Muscle layer of duodenum (tissue), 2 donors: Measurements from ENCODE around the gene ZNF865.
"Not testable (repeated sequence)": the region's sequence is repeated elsewhere in the genome, so short reads cannot be mapped to it uniquely, and the experiment has no call there.

Experiments
- H3K27ac ChIP-seq: one replicate; pipeline ENCODE4 v1.7.0; 2013; ENCODE audit warnings: mild to moderate bottlenecking, low read length
- H3K27me3 ChIP-seq: one replicate; pipeline ENCODE4 v1.7.0; 2013; ENCODE audit warnings: low read depth, mild to moderate bottlenecking, control low read depth, low read length
- H3K36me3 ChIP-seq, 2 donors: one replicate each; pipeline ENCODE4 v1.7.0; 2013; ENCODE audit warnings: low read length in 2 of 2, control low read depth in 1 of 2, mild to moderate bottlenecking in 1 of 2; ENCODE audit not compliant: insufficient read depth in 2 of 2, control insufficient read depth in 1 of 2
- H3K4me1 ChIP-seq, 2 donors: one replicate each; pipeline ENCODE4 v1.7.0; 2013; ENCODE audit warnings: low read length in 2 of 2, mild to moderate bottlenecking in 2 of 2, control low read depth in 1 of 2, moderate library complexity in 1 of 2; ENCODE audit not compliant: insufficient read depth in 2 of 2, control insufficient read depth in 1 of 2
- H3K4me3 ChIP-seq, 2 donors: one replicate each; pipeline ENCODE4 v1.7.0; 2013; ENCODE audit warnings: low read length in 2 of 2, low read depth in 1 of 2, mild to moderate bottlenecking in 1 of 2
- H3K9me3 ChIP-seq, 2 donors: one replicate each; pipeline ENCODE4 v1.7.0; 2013; ENCODE audit warnings: low read length in 2 of 2, control low read depth in 1 of 2, mild to moderate bottlenecking in 1 of 2; ENCODE audit not compliant: control insufficient read depth in 1 of 2
- donor health status: healthy.

Gene ZNF865

DNA sequence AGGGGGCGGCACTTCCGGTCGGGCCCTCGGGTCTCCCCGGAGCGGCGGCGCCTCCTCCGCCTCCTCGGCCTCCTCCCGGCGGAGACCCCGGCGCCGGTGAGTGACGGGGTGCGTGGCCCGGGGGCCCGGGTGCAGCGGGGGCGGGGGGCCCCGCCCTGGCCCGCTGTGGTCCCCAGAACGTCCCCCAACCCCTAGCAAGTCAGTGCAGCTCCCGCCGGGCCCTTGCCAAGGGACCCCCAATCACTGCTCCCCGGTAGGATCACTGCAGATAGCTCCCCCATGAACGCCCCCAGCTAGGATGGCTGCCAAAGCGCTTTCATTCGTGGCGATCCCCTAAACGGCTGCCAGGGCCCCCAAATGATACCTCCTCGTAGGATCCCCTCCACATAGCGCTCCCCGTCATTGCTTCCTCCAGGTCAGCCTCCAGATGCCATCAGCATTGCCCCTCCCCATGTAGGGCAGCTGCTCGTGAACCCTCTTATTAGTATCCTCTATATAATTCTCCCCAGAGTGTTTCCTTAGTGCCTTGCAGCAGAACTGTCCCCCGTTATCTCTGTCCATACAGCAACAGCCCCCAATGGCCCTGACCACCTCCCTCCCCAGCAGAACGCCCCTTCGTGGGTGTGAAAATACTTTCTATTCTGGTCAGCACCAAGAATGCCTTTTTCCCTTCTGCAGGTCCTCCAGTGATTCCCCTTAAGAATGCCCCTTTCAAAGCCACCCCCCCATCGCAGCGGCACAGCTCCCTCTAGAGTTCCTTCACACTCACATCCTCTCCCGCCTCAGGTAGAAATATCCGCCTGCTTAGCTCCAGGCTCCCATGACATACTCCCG, at the start of gene ZNF865:
ZNF865 (plus strand) TSS at position 11 of the 834 bp plus-strand sequence. CDS start 7,972 bp downstream, outside the sequence.
- Histone ChIP-seq H3K4me3 (peak within 1 kb of the TSS; percentile 76 to 91), H3K27ac (peak within 1 kb of the TSS; percentile 92), H3K36me3 (peaks cover 0 to 15% of the 10 kb centered on the region in 2 donors), H3K9me3 (no peaks in the 10 kb centered on the region), H3K4me1 (peaks cover 10 to 20% of the 10 kb centered on the region in 2 donors), H3K27me3 (no peaks in the 10 kb centered on the region)

DNA sequence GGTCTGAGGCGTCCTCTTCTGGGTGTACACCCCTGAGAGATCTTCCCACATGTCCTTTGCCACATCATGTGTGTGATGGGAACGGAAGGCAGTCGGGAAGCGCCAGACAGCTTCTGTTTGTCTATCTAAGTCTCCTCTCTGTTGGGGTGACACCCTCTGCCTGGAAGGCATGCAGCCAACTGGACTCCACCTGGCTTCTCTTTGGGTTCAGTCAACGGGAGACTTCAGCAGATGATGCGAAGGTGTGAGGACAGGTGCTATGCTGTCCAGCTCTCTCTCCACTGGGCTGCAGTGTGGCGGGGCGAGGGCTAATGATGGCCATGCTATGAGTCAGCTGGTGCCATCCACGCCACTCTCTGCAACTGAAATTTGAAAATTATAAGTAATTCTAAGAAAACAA, 45.8 kb upstream of the ZNF865 start:
- H3K4me1 ChIP-seq = no peaks in the 10 kb centered on the region
- H3K9me3 ChIP-seq = peaks cover 0 to 4% of the 10 kb centered on the region in 2 donors
- H3K27me3 ChIP-seq = no peaks in the 10 kb centered on the region
- no peak overlapping the region for H3K4me3 ChIP-seq
- no peak overlapping the region for H3K27ac ChIP-seq
- no peaks in the 10 kb centered on the region for H3K36me3 ChIP-seq

DNA sequence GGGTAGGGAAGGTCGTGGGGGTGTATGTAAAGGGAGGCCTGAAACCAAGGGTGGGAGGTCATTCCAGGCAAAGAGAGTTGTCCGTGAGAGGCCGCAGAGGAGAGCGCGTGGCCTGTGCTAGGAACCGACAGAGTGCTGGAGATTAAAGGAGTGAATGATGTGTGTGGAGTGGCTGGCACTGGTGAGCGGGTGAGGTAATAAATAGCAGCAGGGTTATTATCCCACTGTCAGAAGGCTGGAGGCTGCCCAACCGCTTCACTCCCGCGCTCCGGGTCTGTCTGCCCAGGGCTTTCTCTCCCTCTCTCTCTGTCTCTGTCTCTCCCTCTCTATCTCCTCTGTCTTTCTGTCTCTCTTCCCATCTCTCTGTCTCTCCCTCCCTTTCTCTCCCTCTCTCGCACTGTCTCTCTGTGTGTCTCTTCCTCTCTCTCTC, 42.2 kb upstream of the ZNF865 start:
- Histone ChIP-seq H3K27ac (no peak overlapping the region), H3K9me3 (peaks cover 0 to 4% of the 10 kb centered on the region in 2 donors), H3K36me3 (no peaks in the 10 kb centered on the region), H3K4me1 (no peaks in the 10 kb centered on the region), H3K4me3 (no peak overlapping the region), H3K27me3 (no peaks in the 10 kb centered on the region)

DNA sequence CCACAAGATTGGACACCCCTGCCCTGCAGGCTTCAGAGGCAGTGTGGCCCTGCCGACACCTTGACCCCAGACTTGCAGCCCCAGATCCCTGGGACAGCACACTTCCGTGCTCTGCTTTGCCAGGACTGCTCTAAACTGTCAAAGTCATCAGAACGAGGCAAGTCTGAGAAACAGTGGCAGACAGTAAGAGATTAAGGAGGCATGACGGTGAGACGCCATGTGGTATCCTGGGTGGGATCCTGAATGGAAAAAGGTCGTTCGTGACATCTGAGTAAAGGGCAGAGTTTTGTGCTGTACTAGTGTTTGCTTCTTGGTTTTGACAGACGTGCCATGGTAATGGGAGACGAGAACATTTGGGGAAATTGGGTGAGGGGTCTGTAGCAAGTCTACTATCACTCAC, 38.6 kb upstream of the ZNF865 start:
- no peaks in the 10 kb centered on the region for H3K4me1 ChIP-seq
- H3K27me3 ChIP-seq = no peaks in the 10 kb centered on the region
- no peaks in the 10 kb centered on the region for H3K36me3 ChIP-seq
- H3K9me3 ChIP-seq = no peaks in the 10 kb centered on the region
- H3K4me3 ChIP-seq = no peak overlapping the region
- H3K27ac ChIP-seq = no peak overlapping the region

DNA sequence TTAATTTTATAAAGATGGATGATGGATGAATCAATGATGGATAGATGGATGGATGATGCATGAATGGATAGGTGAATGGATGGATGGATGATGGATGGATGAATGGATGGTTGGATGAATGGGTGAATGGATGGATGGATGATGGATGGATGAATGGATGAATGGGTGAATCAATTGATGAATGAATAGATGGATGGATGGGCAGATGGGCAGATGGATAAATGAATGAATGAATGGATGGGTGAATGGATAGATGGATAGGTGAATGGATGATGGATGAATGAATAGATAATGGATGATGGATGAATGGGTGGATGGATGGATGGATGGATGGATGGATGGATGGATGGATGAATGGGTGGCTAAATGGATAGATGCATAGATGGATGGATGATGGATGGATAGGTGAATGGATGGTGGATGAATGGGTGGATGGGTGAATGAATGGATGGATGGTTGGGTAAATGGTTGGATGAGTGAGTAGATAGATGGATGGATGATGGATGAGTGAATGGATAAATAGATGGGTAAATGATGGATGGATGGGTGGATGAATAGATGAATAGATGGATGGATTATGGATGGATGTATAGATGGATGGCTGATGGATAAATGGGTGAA, 37.6 kb upstream of the ZNF865 start:
- no peak overlapping the region for H3K27ac ChIP-seq
- H3K4me1 ChIP-seq = no peaks in the 10 kb centered on the region
- H3K27me3 ChIP-seq = no peaks in the 10 kb centered on the region
- H3K36me3 ChIP-seq = no peaks in the 10 kb centered on the region
- no peaks in the 10 kb centered on the region for H3K9me3 ChIP-seq
- H3K4me3 ChIP-seq = no peak overlapping the region

DNA sequence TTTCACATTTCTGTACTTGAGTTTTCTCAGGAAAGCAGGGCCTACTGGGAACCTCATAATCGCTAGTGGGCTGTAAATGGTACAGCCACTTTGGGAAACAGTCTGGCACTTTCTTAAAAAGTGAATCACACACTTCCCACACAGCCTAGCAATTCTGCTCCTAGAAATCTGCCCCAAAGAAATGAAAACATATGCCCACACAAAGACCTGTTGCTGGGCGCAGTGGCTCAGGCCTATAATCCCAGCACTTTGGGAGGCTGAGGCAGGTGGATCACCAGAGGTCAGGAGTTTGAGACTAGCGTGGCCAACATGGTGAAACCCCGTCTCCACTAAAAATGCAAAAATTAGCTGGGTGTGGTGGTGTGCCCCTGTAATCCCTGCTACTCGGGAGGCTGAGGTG, 36.0 kb upstream of the ZNF865 start:
- not testable (repeated sequence) for H3K27me3 ChIP-seq, H3K36me3 ChIP-seq, H3K9me3 ChIP-seq, H3K27ac ChIP-seq, H3K4me3 ChIP-seq, H3K4me1 ChIP-seq

DNA sequence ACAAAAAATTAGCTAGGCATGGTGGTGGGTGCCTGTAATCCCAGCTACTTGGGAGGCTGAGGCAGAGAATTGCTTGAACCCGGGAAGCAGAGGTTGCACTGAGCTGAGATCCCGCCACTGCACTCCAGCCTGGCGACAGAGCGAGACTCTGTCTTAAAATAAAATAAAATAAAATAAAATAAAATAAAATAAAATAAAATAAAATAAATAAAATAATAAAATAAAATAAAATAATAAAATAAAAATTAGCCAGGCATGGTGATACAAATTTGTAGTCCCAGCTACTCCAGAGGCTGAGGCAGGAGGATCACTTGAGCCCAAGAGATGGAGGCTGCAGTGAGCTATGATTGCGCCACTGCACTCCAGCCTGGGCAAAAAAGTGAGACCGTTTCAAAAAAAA, 31.5 kb upstream of the ZNF865 start:
- H3K36me3 ChIP-seq = peaks cover 9 to 22% of the 10 kb centered on the region in 2 donors
- not testable (repeated sequence) for H3K4me1 ChIP-seq, H3K9me3 ChIP-seq, H3K27ac ChIP-seq, H3K27me3 ChIP-seq, H3K4me3 ChIP-seq

DNA sequence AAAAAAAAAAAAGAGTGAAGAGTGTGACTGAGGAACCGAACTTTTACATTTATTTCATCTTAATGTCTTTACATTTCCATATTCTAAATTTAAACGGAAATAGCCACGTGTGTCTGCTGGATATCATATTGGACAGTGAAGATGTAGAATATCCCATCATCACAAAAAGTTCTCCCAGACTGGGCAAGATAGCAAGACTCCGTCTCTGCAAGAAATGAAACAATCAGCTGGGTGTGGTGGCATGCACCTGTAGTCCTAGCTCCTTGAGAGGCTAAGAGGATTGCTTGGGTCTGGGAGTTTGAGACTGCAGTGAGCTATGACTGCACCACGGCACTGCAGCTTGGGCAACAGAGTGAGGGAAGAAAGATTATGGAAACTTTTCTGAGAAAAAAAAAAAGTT, 28.7 kb upstream of the ZNF865 start:
- Histone ChIP-seq H3K27ac (no peak overlapping the region), H3K27me3 (no peaks in the 10 kb centered on the region), H3K9me3 (no peaks in the 10 kb centered on the region), H3K36me3 (peaks cover 9 to 24% of the 10 kb centered on the region in 2 donors), H3K4me3 (no peak overlapping the region), H3K4me1 (peaks cover 6 to 17% of the 10 kb centered on the region in 2 donors)

DNA sequence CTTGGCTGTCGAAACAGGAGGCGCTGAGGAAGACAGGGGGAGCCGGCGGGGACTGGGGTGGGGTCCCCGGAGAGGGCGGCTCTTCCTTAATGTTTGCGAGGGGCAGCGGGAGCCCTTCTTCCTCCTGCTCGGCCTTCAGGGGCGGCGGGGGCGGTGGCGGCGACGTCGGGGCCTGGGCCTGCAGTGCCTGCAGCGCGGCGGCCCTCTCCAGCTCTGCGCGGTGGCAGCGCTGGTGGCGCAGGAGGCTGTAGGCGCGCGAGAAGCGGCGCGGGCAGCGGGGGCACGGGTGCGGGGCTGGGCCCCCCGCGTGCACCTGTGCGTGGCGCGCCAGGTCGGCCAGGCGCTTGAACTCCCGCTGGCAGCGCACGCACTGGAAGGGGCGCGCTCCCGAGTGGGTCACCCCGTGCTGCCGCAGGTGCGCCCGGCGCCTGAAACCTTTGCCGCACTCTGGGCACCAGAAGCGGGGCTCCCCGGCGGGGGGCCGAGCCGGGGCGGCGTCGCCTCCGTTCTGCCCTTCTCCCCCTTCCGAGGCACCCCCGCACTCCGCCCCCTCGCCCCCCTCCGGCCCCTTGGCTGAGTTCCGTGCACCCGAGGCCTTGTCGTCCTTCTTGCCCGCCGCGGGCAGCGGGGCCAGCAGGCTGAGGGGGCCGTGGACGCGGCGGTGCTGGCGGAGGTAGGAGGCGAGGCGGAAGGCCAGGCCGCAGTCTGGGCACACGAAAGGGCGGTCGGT, 27.3 kb upstream of the ZNF865 start:
- Histone ChIP-seq H3K9me3 (no peaks in the 10 kb centered on the region), H3K4me3 (no peak overlapping the region), H3K4me1 (peaks cover 6 to 24% of the 10 kb centered on the region in 2 donors), H3K36me3 (peaks cover 9 to 24% of the 10 kb centered on the region in 2 donors), H3K27me3 (no peaks in the 10 kb centered on the region), H3K27ac (no peak overlapping the region)

DNA sequence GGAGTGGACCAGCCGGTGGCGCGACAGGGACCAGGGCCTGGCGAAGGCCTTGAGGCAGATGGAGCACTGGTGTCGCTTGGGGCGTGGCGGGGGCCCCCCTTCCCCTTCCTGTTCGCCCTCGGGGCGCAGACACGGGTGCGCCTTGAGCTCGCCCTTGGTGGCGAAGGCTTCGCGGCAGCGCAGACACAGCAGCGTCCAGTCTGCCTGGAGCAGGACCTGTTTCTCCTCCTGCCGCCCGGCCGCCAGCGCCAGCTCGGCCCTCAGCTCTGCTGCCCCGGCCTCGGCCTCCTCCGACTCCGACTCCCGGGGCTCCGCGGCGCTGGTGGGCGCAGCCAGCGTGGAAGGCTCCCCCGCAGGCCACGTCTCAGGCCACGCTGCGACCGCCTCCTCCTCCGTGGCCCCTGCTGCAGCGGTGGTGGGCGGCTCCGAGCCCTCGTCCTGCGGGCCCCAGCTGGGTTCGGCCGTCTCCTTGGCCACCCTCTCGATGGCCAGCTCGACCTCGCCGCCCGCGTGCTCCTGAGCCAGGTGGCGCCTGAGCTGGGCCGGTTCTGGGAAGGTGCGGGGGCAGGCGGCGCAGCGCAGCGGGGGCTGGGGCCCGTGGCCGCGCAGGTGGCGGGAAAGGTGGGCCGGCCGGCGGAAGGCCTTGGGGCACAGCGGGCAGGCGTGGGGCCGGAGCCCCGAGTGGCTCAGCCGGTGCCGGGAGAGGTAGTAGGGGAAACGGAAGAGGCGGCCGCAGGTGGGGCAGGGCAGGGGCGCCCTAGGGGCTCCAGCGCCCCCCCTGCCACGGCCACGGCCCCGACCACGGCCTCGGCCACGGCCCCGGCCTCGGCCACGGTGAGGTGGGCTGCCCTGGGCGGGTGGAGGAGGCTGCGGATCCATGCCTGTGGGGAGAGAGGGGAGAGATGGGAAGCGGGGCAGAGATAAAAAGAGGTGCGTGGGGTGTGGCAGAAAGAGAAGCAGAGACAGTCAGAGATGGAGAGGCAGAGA, 26.4 kb upstream of the ZNF865 start:
- Histone ChIP-seq H3K27ac (no peak overlapping the region), H3K9me3 (no peaks in the 10 kb centered on the region), H3K4me1 (peaks cover 6 to 24% of the 10 kb centered on the region in 2 donors), H3K36me3 (peaks cover 9 to 24% of the 10 kb centered on the region in 2 donors), H3K27me3 (no peaks in the 10 kb centered on the region), H3K4me3 (peak overlapping the region; percentile 71 to 77)
